ENCODE measurements around the gene NBAS.

DNA sequence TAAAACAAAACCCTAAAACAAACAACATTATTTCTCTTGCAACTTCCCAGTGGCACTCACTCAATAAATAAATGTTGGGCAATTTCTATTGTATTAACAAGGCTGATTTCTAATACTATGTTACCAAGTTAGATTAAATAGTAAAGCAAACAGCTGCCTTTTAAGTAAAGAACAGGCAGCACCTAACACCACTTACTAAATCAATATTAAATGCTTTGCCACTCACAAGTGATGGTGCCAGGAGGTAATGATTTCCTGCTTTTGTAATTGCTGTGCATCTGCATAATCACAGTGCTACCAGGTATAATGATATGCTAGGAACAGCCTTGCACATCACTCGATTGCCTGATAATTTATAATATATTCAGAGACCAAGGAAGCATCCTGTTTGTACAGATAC is 276.5 kb downstream of the NBAS start:
- TF ChIP-seq, protein P1, sequence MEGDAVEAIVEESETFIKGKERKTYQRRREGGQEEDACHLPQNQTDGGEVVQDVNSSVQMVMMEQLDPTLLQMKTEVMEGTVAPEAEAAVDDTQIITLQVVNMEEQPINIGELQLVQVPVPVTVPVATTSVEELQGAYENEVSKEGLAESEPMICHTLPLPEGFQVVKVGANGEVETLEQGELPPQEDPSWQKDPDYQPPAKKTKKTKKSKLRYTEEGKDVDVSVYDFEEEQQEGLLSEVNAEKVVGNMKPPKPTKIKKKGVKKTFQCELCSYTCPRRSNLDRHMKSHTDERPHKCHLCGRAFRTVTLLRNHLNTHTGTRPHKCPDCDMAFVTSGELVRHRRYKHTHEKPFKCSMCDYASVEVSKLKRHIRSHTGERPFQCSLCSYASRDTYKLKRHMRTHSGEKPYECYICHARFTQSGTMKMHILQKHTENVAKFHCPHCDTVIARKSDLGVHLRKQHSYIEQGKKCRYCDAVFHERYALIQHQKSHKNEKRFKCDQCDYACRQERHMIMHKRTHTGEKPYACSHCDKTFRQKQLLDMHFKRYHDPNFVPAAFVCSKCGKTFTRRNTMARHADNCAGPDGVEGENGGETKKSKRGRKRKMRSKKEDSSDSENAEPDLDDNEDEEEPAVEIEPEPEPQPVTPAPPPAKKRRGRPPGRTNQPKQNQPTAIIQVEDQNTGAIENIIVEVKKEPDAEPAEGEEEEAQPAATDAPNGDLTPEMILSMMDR (IDR thresholded peaks at IDR 0.05): no peak
- TF ChIP-seq, protein P2, sequence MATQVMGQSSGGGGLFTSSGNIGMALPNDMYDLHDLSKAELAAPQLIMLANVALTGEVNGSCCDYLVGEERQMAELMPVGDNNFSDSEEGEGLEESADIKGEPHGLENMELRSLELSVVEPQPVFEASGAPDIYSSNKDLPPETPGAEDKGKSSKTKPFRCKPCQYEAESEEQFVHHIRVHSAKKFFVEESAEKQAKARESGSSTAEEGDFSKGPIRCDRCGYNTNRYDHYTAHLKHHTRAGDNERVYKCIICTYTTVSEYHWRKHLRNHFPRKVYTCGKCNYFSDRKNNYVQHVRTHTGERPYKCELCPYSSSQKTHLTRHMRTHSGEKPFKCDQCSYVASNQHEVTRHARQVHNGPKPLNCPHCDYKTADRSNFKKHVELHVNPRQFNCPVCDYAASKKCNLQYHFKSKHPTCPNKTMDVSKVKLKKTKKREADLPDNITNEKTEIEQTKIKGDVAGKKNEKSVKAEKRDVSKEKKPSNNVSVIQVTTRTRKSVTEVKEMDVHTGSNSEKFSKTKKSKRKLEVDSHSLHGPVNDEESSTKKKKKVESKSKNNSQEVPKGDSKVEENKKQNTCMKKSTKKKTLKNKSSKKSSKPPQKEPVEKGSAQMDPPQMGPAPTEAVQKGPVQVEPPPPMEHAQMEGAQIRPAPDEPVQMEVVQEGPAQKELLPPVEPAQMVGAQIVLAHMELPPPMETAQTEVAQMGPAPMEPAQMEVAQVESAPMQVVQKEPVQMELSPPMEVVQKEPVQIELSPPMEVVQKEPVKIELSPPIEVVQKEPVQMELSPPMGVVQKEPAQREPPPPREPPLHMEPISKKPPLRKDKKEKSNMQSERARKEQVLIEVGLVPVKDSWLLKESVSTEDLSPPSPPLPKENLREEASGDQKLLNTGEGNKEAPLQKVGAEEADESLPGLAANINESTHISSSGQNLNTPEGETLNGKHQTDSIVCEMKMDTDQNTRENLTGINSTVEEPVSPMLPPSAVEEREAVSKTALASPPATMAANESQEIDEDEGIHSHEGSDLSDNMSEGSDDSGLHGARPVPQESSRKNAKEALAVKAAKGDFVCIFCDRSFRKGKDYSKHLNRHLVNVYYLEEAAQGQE (IDR thresholded peaks at IDR 0.05; ENCODE audit: insufficient read depth in 1 of 2, low read depth in 2 of 2, low read length in 1 of 2): no peak
- TF ChIP-seq SIN3A (IDR thresholded peaks at IDR 0.05; ENCODE audit: borderline replicate concordance, insufficient read depth, low read depth, low read length): no peak
- no peak for TF ChIP-seq TCF7L2 (IDR thresholded peaks at IDR 0.05; ENCODE audit: low read depth, low read length)
- TF ChIP-seq POLR2AphosphoS5 (IDR thresholded peaks at IDR 0.05; ENCODE audit: low read depth, low read length): no peak

All from Panc1 (cell line).